Measurements from ENCODE around the gene IL17RD.
"Not testable (repeated sequence)": the region's sequence is repeated elsewhere in the genome, so short reads cannot be mapped to it uniquely, and the experiment has no call there.

The IL17RD gene

GRCh38 chr3:57093489-57093888, 71.7 kb downstream of the IL17RD start:
- DNase-seq (ENCODE audit: low read depth in 3 of 3), result no peak

GRCh38 chr3:57091521-57092273, 73.5 kb downstream of the IL17RD start:
- no peak for DNase-seq (ENCODE audit: low read depth in 3 of 3)

GRCh38 chr3:57089043-57089442, 76.1 kb downstream of the IL17RD start:
- DNase-seq (ENCODE audit: low read depth in 3 of 3), result no peak

GRCh38 chr3:57088503-57088902, 76.7 kb downstream of the IL17RD start:
- no peak for DNase-seq (ENCODE audit: low read depth in 3 of 3)

- no peak for DNase-seq (ENCODE audit: low read depth in 3 of 3)
Measured at GRCh38 chr3:57087361-57088092, 77.6 kb downstream of the IL17RD start.

- DNase-seq (ENCODE audit: low read depth in 3 of 3), result no peak
Measured at GRCh38 chr3:57086201-57086600, 79.0 kb downstream of the IL17RD start.

GRCh38 chr3:57085211-57085610, 79.9 kb downstream of the IL17RD start:
- no peak for DNase-seq (ENCODE audit: low read depth in 3 of 3)

- DNase-seq (ENCODE audit: low read depth in 3 of 3), result not testable (repeated sequence)
Measured at GRCh38 chr3:57083266-57083995, 81.7 kb downstream of the IL17RD start.

GRCh38 chr3:57082481-57082880, 82.7 kb downstream of the IL17RD start:
- DNase-seq (ENCODE audit: low read depth in 3 of 3), result no peak

GRCh38 chr3:57081173-57081572, 84.0 kb downstream of the IL17RD start:
- no peak for DNase-seq (ENCODE audit: low read depth in 3 of 3)

GRCh38 chr3:57080171-57080570, 85.0 kb downstream of the IL17RD start:
- no peak for DNase-seq (ENCODE audit: low read depth in 3 of 3)

- no peak for DNase-seq (ENCODE audit: low read depth in 3 of 3)
Measured at GRCh38 chr3:57079474-57079831, 85.7 kb downstream of the IL17RD start.

GRCh38 chr3:57078635-57079473, 86.3 kb downstream of the IL17RD start:
- DNase-seq (ENCODE audit: low read depth in 3 of 3), result peak in 1 of 3 experiments; percentile 7

- DNase-seq (ENCODE audit: low read depth in 3 of 3), result peak in 1 of 3 experiments; percentile 12
Measured at GRCh38 chr3:57078344-57078634, 86.9 kb downstream of the IL17RD start.

GRCh38 chr3:57077630-57078343, 87.4 kb downstream of the IL17RD start:
- no peak for DNase-seq (ENCODE audit: low read depth in 3 of 3)

GRCh38 chr3:57076422-57076951, 88.7 kb downstream of the IL17RD start:
- DNase-seq (ENCODE audit: low read depth in 3 of 3), result no peak

- no peak for DNase-seq (ENCODE audit: low read depth in 3 of 3)
Measured at GRCh38 chr3:57074135-57074534, 91.0 kb downstream of the IL17RD start.

GRCh38 chr3:57073628-57074027, 91.5 kb downstream of the IL17RD start:
- no peak for DNase-seq (ENCODE audit: low read depth in 3 of 3)

GRCh38 chr3:57069503-57069902, 95.7 kb downstream of the IL17RD start:
- DNase-seq (ENCODE audit: low read depth in 3 of 3), result no peak

- DNase-seq (ENCODE audit: low read depth in 3 of 3), result no peak
Measured at GRCh38 chr3:57068437-57069089, 96.6 kb downstream of the IL17RD start.
